Right ventricle myocardium inferior (tissue), 1 donor: ENCODE results near the gene ZBTB20. TPM values are rescaled to one million over a fixed set of nuclear protein-coding genes. Genes with fewer than 3 reads are reported as not detected.
"Not testable (repeated sequence)": the region's sequence is repeated elsewhere in the genome, so short reads cannot be mapped to it uniquely, and the experiment has no call there.

Experiments used
- ATAC-seq: fragments of 200-7000 bp; cut with Tn5 transposase; one replicate; pipeline ENCODE4 v1.9.1; 2020; ENCODE audit warnings: mild to moderate bottlenecking, moderate library complexity
- DNase-seq: peaks from one replicate; pipeline ENCODE4 v3.0.0; 2021; ENCODE audit errors: missing footprints
- intact Hi-C: fragments of 100-400 bp; cut with DNase I; formaldehyde crosslinking; loops from one replicate; pipeline ENCODE4 v1.11.0; 2022
- total RNA-seq: library from RNA; stranded (reverse); fragmentation: NEBNext Ultra II Directional; extraction: Animal tissue kit (Norgen Biotek cat#: 25700); gene quantifications from one replicate; pipeline ENCODE4 v1.2.1, GENCODE V29; 2021
- donor health status: DM: no; HTN: yes; CAD: no; lungs with severe emphysema.

ZBTB20 gene
- total RNA-seq, 1 donor from 2014 or later = 55.7 TPM

DNA sequence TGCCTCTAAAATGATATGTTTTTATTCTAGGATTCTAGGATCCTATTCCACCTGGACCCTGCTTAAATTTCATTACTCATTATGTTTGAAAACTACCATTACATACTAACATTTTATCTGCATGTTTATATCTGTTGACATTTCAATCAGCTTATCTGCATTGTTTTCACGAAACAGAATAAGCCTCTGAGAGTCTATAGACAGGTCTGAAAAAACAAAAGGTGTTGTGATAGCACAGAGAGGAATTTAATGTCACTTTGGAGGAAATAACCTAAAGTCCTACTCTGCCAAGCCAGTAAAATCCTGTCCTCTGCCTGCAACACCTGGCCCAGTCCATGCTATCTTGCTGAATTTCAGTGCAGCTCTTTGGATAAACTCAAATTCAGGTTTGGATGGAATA is 315.2 kb downstream of the ZBTB20 start:
- intact Hi-C loops = no loop called here
- DNase-seq (no peak), ATAC-seq (no peak)

DNA sequence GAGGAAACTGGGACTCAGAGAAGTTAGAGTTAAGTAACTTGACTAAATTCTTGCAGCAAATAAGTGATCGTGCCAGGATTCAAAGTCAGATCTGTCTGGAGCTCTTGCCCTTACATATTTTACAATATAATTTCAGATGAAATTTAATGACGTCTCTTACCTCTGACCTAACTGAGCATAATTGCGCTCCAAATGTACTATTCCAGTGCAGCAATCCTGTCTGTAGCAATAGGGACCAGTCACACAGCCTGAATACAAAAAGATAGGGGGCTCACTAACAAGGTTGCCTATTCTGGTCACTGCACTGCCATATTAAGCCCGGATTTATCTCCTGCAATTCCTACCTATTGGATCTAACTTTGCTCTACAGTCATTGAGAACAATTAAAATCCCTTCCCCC is 316.4 kb downstream of the ZBTB20 start:
- no peak for ATAC-seq
- intact Hi-C loops = no loop called here
- DNase-seq = no peak

DNA sequence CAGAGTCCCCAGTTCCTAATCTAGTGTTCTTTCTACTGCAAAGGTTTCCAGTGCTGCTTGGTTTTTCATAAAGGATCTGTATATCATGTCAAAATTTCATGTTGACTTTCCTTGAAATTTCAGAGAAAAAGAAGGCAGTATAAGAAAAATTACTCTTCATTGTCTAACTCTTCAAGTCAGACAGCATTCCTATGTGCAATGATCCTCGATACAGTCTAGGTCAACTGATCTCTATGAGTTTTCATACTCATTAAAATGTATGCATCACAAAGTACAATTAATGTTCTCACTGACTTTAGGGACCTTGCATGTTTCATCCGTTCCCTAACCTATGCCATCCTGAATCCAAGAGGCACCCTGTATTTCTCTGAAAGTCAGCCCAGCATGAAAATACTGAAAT is 317.3 kb downstream of the ZBTB20 start:
- no peak for ATAC-seq
- intact Hi-C loops = loop anchor here (5.0 kb wide), 1 partner anchor 263 kb away; no protein-coding TSS in a partner anchor

DNA sequence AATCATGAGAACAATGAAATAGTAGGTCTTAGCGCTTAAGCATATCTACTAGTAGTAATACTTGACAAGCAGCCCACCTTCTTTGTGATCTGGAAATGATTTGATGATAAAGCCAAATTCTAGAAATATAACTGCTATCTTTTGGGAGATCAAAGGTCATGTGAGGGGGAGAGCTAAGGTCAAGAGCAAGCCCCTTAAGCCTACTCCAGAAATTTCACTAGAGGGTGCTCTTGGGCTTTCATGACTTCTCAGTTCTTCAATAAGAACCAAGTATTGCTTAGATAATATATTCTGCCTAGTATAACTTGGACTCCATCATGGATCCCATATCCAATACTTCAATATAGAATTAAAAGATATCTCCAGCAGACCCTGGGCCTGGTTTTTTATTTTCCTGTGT is 319.6 kb downstream of the ZBTB20 start:
- peak; percentile 62 for ATAC-seq
- DNase-seq = no peak
- intact Hi-C loops = loop anchor here (2.0 to 5.0 kb wide), 2 partner anchors 265 to 341 kb away; no protein-coding TSS in a partner anchor

More for the DNA sequence above, 317.3 kb downstream of the ZBTB20 start:
- DNase-seq = no peak

DNA sequence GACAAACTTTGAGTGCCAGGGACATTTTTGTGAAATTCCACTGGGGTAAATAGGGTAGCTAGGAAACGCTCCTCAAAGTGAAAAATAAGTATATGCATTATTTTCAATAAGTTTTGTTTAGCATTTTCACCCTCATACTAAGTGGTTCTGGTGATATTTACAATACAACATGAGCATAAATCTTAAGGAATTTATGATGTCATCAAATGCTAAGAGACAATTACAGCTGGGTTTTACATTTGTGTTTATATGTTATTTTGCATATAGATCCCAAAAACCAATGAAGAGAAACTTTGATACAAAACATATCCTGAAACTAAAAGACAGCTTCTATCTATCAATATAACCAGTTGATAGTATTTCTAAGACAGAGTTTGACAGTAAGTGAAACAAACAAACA is 323.1 kb downstream of the ZBTB20 start:
- no peak for ATAC-seq
- DNase-seq = no peak
- intact Hi-C loops = no loop called here

DNA sequence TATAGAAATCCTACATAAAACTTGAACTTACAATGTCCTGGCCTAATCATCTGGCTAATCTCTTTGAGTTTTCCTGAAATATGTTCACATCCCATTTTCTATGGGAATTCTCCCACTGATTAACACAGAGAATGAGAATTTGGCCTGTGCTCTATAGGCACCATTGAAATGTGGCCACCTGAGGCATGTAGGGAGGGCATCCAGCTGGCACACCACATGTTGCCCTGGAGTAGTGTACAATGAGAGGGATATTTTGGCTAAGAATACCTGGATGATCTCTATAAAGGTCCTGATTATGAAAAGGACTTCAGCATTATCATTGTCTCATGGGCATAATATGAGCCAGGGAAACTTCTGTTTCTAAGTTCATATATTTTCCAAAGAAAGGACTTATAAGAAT is 324.0 kb downstream of the ZBTB20 start:
- intact Hi-C loops = no loop called here
- no peak for ATAC-seq
- no peak for DNase-seq

DNA sequence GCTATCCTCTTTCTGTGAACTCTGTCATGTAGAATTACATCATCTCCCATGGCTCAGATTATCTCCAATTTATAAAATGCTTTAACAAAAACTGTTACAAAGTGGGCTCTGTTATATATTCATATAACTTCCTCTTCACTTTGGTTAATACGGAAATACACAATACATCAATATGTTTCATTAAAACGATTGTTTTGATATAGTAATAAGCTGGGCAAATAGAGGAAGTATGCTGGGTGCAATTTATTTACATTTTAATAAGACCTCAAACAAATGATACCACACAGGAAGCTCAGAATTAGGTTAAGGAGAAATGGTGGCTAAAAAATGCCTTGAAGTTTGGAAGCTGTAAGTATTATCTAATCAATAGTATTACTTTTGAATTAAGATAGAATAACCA is 331.0 kb downstream of the ZBTB20 start:
- no peak for ATAC-seq
- intact Hi-C loops = no loop called here

DNA sequence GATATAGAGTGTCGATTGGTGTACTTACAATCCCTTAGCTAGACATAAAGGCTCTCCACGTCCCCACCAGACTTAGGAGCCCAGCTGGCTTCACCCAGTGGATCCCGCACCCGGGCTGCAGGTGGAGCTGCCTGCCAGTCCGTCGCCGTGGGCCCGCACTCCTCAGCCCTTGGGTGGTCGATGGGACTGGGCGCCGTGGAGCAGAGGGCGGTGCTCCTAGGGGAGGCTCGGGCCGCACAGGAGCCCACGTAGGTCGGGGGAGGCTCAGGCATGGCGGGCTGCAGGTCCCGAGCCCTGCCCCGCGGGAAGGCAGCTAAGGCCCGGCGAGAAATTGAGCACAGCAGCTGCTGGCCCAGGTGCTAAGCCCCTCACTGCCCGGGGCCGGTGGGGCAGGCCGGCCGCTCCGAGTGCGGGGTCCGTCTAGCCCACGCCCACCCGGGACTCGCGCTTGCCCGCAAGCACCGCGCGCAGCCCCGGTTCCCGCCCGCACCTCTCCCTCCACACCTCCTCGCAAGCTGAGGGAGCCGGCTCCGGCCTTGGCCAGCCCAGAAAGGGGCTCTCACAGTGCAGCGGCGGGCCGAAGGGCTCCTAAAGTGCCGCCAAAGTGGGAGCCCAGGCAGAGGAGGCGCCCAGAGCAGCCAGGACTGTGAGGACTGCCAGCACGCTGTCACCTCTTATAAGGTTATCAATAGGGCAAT is 334.4 kb downstream of the ZBTB20 start:
- intact Hi-C loops, ATAC-seq: not testable (repeated sequence)
- DNase-seq = peak; percentile 58

More for the DNA sequence above, 331.0 kb downstream of the ZBTB20 start:
- DNase-seq = no peak

DNA sequence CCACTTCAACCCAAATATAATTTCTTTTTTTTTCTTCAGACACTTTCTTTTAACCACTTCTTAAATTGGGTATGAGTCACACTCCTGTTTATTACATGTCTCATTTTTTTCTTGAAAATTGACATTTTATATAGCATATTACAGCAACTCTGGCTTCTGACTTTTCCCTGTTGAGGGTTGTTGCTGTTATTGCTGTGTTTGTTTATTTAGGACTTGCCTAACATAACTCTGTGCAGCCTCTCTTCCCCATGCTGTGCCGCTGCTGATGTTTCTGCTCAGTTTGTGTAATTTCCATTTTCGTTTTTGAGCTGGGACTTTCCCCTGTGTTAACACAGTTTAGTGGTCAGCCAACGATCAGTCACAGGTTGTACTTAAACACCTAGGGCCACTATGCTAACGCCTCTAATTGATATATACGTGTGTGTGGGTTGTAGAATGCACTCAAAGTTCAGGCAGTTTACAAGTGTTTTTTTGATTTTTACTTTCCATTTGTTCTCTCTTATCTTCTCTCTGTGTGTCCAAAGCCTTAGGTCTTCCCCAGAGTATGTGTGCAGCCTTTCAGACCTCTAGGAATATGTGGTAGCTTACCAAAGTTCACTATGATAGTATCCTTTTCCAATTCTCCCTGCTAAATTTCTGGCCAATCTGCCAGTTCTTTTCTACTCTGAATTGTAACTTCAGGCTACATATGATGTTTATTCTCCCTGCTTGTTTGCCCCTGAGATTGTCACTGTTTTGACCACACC is 337.2 kb downstream of the ZBTB20 start:
- DNase-seq = no peak
- ATAC-seq = no peak
- intact Hi-C loops = no loop called here

DNA sequence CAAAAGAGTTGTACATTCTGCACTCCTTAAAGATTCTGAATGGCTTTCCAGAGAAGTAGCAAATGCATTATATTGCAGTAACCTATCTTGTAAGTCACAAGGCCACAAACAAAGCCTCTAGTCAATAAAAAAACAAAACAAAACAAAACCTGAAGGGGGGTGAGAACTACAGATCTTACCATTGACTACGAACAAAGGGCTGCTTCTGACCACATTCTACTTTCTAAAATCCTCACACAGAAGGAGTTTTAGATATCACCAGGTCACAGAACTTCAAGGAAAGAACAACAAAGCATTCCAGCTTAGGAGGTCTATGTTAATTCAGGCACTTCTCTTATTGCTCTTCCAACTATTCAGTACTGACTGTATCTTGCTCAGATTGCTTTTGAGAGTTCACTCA is 343.0 kb downstream of the ZBTB20 start:
- DNase-seq = no peak
- intact Hi-C loops = no loop called here
- no peak for ATAC-seq

DNA sequence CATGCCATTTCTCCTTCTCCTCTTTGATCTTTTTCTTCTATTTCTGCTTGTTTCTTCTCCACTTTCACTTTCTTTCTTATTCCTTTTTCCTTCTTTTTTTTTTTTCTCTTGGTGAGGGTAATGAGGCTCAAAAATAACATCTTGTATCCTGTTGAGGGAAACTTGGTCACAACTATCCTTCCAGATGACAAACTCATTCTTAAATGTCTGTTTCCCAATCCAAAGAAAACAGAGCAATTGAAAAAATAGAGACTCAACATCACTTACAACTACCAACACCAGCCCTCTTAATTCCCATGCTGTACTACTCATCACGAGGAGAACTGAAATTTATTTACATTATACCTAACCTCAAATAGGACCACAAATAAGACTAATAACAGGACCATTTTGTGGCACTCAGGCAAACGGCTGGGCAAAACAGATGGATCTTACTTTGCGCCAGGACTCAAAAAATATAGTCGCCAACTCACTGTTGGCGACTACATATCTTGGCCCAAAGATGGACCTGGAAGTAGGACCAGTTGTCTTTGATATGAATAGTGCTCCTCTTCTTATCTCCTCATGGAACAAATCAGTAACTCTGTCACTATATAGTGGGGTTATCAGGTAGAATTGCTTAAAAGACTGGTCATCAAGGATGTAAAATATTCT is 343.9 kb downstream of the ZBTB20 start:
- DNase-seq = no peak
- intact Hi-C loops = no loop called here
- peak; percentile 48 for ATAC-seq

DNA sequence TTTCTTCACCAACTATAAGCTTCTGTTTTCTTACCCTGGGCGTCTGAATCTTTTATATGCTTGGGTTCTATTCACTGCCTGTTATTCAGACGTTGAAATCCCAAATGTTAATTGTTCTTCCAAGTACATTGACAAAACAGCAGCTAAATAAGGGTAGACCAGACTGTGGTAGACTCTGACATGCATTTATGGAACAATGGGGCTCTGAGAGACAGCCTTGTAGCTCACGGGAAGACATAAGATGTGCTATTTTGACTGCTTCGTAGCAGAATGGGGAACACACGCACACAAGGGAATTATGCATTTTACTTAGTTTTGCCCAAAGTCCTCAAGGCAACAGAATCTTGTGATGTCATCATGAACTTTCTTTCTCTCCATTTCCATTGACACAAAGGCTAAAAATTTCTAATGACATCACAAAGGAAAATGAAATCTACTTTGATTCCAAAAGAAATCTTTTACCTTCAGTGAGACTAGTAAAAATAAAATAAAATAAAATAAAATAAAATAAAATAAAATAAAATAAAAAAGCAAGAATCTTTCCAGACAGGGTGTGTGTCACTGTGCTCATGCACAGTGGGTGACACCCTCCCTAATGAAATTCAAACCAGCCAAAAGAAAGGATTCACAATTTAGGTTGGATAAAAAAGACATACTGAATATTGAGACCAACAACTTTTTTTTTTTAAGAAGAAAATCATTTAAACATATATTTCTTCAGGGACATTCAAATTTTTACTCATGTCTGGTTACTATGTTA is 346.6 kb downstream of the ZBTB20 start:
- intact Hi-C loops = no loop called here
- no peak for ATAC-seq

DNA sequence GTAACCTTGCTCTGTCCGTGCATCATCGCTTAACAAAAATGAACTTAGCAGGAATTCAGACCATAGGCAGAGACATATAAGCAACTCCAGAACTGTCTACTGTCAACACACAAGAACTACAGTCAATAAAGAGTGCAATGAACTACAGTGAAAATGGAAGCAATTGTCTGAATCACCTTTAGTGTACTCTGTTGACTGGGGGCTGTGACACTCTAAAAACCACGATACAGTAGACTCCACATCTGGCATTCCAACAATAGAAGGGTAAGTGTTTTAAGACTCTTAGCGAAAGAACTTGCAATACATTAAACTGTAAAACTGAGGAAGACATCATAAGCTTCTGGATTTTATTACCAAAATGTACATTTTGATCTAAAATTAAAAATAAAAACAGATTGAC is 347.3 kb downstream of the ZBTB20 start:
- intact Hi-C loops = no loop called here
- DNase-seq = no peak
- ATAC-seq = no peak

More for the DNA sequence above, 346.6 kb downstream of the ZBTB20 start:
- no peak for DNase-seq

DNA sequence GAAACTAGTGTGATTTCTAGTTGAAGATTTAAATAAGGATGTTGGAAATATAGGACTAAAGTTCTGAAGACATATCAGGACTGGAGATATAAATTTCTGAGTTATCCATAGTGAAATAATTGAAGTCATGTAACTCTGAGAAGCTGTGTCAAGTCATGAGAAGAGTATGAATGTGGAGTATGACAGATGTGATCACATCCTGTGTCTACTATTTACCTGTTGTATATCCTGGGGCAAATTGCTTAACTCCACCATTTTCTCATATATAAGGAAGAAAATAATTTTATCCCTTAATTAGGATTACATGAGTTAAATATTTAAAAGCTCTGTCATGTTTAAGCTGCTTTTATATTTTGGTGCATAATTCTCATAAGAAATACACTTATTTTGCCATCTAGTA is 350.3 kb downstream of the ZBTB20 start:
- intact Hi-C loops = no loop called here
- DNase-seq = no peak
- no peak for ATAC-seq

DNA sequence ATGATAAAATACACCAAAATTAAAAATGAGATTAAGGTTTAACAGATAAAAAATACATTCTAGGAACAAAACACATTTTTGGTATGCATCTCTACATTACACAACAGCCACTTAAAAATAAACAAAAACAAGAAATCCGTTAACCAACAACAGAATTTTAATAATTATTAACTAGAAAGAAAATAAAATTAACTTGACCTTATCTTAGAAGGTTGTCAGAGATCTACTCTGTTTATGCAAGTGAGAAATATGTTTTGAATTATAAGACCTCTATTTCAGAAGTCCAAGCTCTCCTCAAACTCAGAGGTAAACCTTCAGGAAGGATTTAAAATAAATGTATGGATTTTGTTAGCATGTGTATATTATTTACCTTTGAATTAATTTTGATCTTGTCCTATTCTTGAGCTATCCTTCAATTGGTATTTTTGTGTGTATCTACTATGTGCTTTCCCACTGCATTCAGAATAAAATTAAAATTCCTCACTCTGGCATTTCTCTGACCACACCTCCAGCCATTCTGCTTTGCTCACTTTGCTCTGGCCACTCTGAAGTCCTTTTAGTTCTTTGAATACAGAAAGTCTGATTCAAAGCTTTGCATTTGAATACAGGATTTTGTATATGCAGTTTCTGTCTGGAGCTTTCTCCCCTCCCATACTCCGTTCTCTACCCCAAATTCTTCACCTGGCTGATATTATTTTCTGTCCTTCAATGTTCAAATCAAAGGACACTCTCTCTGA is 352.0 kb downstream of the ZBTB20 start:
- DNase-seq (no peak), ATAC-seq (no peak)
- intact Hi-C loops = no loop called here

DNA sequence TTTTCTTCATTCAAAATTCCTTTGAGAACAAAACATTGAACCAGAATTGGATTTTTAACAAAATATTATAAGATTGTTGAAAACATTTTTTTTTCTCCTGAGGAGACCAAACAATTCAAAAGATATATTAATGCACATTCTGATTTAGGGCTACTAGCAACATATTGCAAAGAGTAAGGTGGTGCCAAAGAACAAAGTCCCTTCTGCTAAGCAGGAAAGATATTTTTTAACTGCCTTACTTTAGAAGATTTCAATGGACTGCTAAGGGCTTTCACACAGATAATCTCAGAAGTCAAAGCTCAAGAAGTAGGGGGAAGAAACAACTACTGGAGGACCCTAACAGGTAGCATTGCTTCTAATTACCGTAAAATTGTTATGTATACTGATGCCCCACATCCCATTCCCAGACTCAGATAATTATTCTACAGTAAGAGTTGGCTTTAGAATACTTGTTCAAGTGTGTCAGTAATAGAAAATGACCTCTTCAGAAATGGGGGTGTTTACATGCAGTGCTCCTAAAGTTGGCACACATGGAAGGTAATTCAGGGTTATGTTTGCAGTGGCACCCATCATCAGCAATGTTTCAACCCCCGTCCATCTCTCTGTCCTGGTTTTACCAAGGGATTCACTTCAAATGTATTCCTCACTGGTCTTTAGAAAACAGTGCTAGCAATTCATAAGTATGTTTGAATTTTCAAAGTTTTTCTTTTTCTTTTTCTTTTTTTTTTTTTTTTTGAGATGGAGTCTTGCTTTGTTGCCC is 354.7 kb downstream of the ZBTB20 start:
- DNase-seq = no peak

DNA sequence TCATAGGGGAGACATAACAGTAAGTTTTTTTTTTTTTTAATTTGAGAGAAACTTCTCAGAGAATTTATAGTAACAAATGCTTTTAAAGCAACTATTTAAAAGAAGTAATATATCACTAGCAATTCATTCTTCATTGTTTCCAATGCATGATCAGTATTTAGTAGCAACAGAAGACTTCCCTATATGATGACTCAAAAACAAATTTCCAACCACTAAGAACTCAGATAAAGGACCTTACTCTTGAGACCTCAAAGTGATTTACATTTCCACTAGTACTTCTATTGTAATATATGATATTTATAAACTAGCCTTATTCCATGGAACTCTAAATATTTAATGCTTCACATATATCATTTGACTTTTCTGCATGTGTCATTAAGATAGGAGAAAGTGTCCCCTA is 356.3 kb downstream of the ZBTB20 start:
- ATAC-seq = no peak
- DNase-seq = no peak
- intact Hi-C loops = no loop called here

More for the DNA sequence above, 354.7 kb downstream of the ZBTB20 start:
- intact Hi-C loops = no loop called here
- ATAC-seq = no peak

DNA sequence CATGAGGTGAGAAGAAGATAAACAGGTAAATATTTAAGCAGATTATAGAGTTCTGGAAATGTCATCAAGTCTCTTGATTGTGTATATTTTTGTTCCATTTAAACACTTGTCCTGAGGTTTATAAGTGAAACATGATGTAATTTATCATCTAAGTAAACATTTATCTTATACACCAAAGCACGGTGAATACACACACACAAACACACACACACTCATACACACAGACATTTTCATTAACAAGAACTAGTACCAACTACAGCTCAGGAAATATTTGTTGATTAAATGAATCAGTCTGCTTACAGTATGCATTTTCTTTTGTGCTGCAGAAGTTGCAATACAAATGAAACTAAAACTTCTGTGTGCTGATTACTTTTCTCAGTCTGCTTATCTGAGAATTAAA is 357.3 kb downstream of the ZBTB20 start:
- DNase-seq (no peak), ATAC-seq (no peak)
- intact Hi-C loops = no loop called here
